Parathyroid adenoma (tissue), 2 donors: Measurements from ENCODE around the gene LAGE3.

Experiments used
- H2AFZ ChIP-seq: fragments of 300-600 bp; sonication (generic); one replicate; pipeline ENCODE4 v1.7.0; 2017; ENCODE audit warnings: antibody characterized with exemption, mild to moderate bottlenecking
- H3K27ac ChIP-seq: fragments of 300-600 bp; sonication (generic); one replicate; pipeline ENCODE4 v1.7.0; 2017
- H3K27me3 ChIP-seq: fragments of 300-600 bp; sonication (generic); one replicate; pipeline ENCODE4 v1.7.0; 2017; ENCODE audit warnings: low read length; ENCODE audit not compliant: control insufficient read depth, insufficient read depth
- H3K36me3 ChIP-seq: fragments of 300-600 bp; sonication (generic); one replicate; pipeline ENCODE4 v1.7.0; 2017; ENCODE audit warnings: low read length; ENCODE audit not compliant: control insufficient read depth, insufficient read depth
- H3K4me1 ChIP-seq: fragments of 300-600 bp; sonication (generic); one replicate; pipeline ENCODE4 v1.7.0; 2017; ENCODE audit warnings: control low read depth
- H3K4me2 ChIP-seq: fragments of 300-600 bp; sonication (generic); one replicate; pipeline ENCODE4 v1.7.0; 2017; ENCODE audit warnings: low read length
- H3K4me3 ChIP-seq: fragments of 300-600 bp; sonication (generic); one replicate; pipeline ENCODE4 v1.7.0; 2017; ENCODE audit warnings: low read depth, low read length
- H3K79me2 ChIP-seq: fragments of 300-600 bp; sonication (generic); one replicate; pipeline ENCODE4 v1.7.0; 2017; ENCODE audit warnings: control low read depth
- H3K9ac ChIP-seq: fragments of 300-600 bp; sonication (generic); one replicate; pipeline ENCODE4 v1.7.0; 2017; ENCODE audit warnings: mild to moderate bottlenecking
- H3K9me3 ChIP-seq: fragments of 300-600 bp; sonication (generic); one replicate; pipeline ENCODE4 v1.7.0; 2017; ENCODE audit warnings: low read length; ENCODE audit not compliant: control insufficient read depth
- CTCF ChIP-seq: fragments of 300-600 bp; sonication (generic); IDR thresholded peaks from one replicate; pipeline ENCODE4 v1.7.0; 2017; ENCODE audit warnings: antibody characterized with exemption, mild to moderate bottlenecking
- donor health status: primary hyperparathyroidism.

Gene LAGE3

GRCh38 chrX:154487518-154488290 lies 8.6 kb upstream of the LAGE3 start:
- Histone ChIP-seq H3K4me2 (no peak overlapping the region), H3K36me3 (no peaks in the 10 kb centered on the region), H2AFZ (no peak overlapping the region), H3K4me1 (no peaks in the 10 kb centered on the region), H3K27ac (no peak overlapping the region), H3K79me2 (no peaks in the 10 kb centered on the region), H3K27me3 (no peaks in the 10 kb centered on the region), H3K9ac (no peak overlapping the region), H3K9me3 (no peaks in the 10 kb centered on the region), H3K4me3 (no peak overlapping the region)
- TF ChIP-seq CTCF: no peak

GRCh38 chrX:154486396-154487207 lies 7.5 kb upstream of the LAGE3 start, which contains the start of gene UBL4A:
Gene UBL4A, minus strand, starts transcription at chrX:154486615. Its CDS starts 31 bp downstream, at chrX:154486584.
- Histone ChIP-seq H3K9me3 (no peaks in the 10 kb centered on the region), H3K27me3 (no peaks in the 10 kb centered on the region), H3K4me3 (peak within 1 kb of the TSS; percentile 57), H3K4me2 (peak within 1 kb of the TSS; percentile 68), H3K36me3 (no peaks in the 10 kb centered on the region), H3K9ac (no peak within 1 kb of the TSS), H3K27ac (peak within 1 kb of the TSS; percentile 54), H3K4me1 (no peaks in the 10 kb centered on the region), H2AFZ (peak within 1 kb of the TSS; percentile 68), H3K79me2 (no peaks in the 10 kb centered on the region)
- TF ChIP-seq CTCF: no peak

- Histone ChIP-seq H2AFZ (peak overlapping the region; percentile 68), H3K36me3 (no peaks in the 10 kb centered on the region), H3K27ac (peak overlapping the region; percentile 39), H3K4me2 (peak overlapping the region; percentile 68), H3K79me2 (no peaks in the 10 kb centered on the region), H3K4me3 (peak overlapping the region; percentile 57), H3K27me3 (no peaks in the 10 kb centered on the region), H3K9me3 (no peaks in the 10 kb centered on the region), H3K4me1 (no peaks in the 10 kb centered on the region), H3K9ac (no peak overlapping the region)
- no peak for TF ChIP-seq CTCF
Measured at GRCh38 chrX:154486052-154486395, 6.9 kb upstream of the LAGE3 start.

- no peak overlapping the region for H3K9ac ChIP-seq
- no peaks in the 10 kb centered on the region for H3K79me2 ChIP-seq
- peak overlapping the region; percentile 39 for H3K27ac ChIP-seq
- H3K36me3 ChIP-seq: no peaks in the 10 kb centered on the region
- no peaks in the 10 kb centered on the region for H3K9me3 ChIP-seq
- peak overlapping the region; percentile 57 for H3K4me3 ChIP-seq
- H3K4me2 ChIP-seq: peak overlapping the region; percentile 68
- no peaks in the 10 kb centered on the region for H3K27me3 ChIP-seq
- TF ChIP-seq CTCF: no peak
- peak overlapping the region; percentile 68 for H2AFZ ChIP-seq
- no peaks in the 10 kb centered on the region for H3K4me1 ChIP-seq
Measured at GRCh38 chrX:154485150-154486051, 6.3 kb upstream of the LAGE3 start.
